NCI-H774 (cell line): Measurements from ENCODE around the gene DLX3.

Source experiments
- DNase-seq: peaks from one replicate; lab custom pipeline; 2025; lab: John Stamatoyannopoulos, UW

The DLX3 gene

GRCh38 chr17:49972486-49973270 is 22.3 kb downstream of the DLX3 start:
- DNase-seq = no peak

- DNase-seq = no peak
Observed at GRCh38 chr17:49971848-49972485, 23.1 kb downstream of the DLX3 start.

- no peak for DNase-seq
Observed at GRCh38 chr17:49971199-49971847, 23.7 kb downstream of the DLX3 start.

- DNase-seq = no peak
Observed at GRCh38 chr17:49970498-49970897, 24.5 kb downstream of the DLX3 start.

- DNase-seq = no peak
Observed at GRCh38 chr17:49969795-49970389, 25.1 kb downstream of the DLX3 start.

GRCh38 chr17:49969134-49969759 is 25.8 kb downstream of the DLX3 start, which contains the start of gene DLX4:
DLX4 (plus strand) TSS chr17:49969190; CDS start chr17:49969469, 279 bp downstream.
- DNase-seq = peak; percentile 78

- DNase-seq = peak; percentile 57
Observed at GRCh38 chr17:49968405-49969133, 26.5 kb downstream of the DLX3 start.

- DNase-seq = no peak
Observed at GRCh38 chr17:49967621-49968404, 27.2 kb downstream of the DLX3 start.

- no peak for DNase-seq
Observed at GRCh38 chr17:49967205-49967604, 27.8 kb downstream of the DLX3 start.

- no peak for DNase-seq
Observed at GRCh38 chr17:49966767-49967166, 28.3 kb downstream of the DLX3 start.

GRCh38 chr17:49965524-49965909 is 29.5 kb downstream of the DLX3 start:
- DNase-seq = no peak

GRCh38 chr17:49964769-49965523 is 30.1 kb downstream of the DLX3 start:
- no peak for DNase-seq

- DNase-seq = no peak
Observed at GRCh38 chr17:49964303-49964768, 30.7 kb downstream of the DLX3 start.

GRCh38 chr17:49963626-49964302 is 31.3 kb downstream of the DLX3 start:
- DNase-seq = no peak

- DNase-seq = no peak
Observed at GRCh38 chr17:49963309-49963625, 31.8 kb downstream of the DLX3 start.

GRCh38 chr17:49962599-49963308 is 32.3 kb downstream of the DLX3 start:
- DNase-seq = no peak

- DNase-seq = no peak
Observed at GRCh38 chr17:49959183-49959935, 35.7 kb downstream of the DLX3 start.

GRCh38 chr17:49958723-49959122 is 36.3 kb downstream of the DLX3 start:
- DNase-seq = no peak
